ENCODE results near the gene UNC119.

DNA sequence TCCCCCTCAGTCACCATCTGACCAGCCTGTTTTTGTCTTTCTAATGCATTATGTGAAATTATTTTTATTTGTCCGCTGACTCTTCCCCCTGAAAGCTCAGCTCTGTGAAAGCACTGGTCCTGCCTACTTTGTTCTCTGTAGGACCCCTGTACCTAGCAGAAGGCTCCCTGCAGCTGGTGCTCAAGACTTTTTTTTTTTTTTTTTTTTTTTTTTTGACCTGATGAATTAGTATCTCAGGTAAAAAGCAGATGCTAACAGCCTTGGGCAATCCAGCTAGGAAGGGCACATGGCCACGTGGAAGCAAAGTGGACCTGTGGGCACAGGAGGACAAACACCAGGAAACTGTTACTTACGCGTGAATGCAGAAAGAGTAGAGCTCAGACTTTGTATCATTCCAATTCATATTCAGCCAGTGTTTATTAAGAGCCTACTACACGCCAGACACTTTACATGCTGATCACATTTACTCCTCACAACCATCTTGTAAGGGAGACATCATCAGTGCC lies 629 bp upstream of the UNC119 start:
- TF ChIP-seq, protein P1, sequence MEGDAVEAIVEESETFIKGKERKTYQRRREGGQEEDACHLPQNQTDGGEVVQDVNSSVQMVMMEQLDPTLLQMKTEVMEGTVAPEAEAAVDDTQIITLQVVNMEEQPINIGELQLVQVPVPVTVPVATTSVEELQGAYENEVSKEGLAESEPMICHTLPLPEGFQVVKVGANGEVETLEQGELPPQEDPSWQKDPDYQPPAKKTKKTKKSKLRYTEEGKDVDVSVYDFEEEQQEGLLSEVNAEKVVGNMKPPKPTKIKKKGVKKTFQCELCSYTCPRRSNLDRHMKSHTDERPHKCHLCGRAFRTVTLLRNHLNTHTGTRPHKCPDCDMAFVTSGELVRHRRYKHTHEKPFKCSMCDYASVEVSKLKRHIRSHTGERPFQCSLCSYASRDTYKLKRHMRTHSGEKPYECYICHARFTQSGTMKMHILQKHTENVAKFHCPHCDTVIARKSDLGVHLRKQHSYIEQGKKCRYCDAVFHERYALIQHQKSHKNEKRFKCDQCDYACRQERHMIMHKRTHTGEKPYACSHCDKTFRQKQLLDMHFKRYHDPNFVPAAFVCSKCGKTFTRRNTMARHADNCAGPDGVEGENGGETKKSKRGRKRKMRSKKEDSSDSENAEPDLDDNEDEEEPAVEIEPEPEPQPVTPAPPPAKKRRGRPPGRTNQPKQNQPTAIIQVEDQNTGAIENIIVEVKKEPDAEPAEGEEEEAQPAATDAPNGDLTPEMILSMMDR (conservative IDR thresholded peaks at IDR 0.05 in 1 of 2, IDR thresholded peaks at IDR 0.05 in 1 of 2; ENCODE audit: low read depth in 1 of 2, low read length in 2 of 2), result no peak
- TF ChIP-seq EZH2 (IDR thresholded peaks at IDR 0.05; ENCODE audit: low read length, missing control alignments), result no peak
